GM19463 (cell line): Measurements from ENCODE around the gene ASPRV1.
"Not testable (repeated sequence)": the region's sequence is repeated elsewhere in the genome, so short reads cannot be mapped to it uniquely, and the experiment has no call there.

Source experiments
- ATAC-seq: cut with Tn5 transposase; IDR thresholded peaks from one replicate; pipeline ENCODE4 v1.9.1; 2021; ENCODE audit warnings: mild to moderate bottlenecking, moderate library complexity; ENCODE audit not compliant: unreplicated experiment

The ASPRV1 gene

GRCh38 chr2:69961496-69961895 is at the start of gene ASPRV1:
TSS of gene ASPRV1 (minus strand) at chr2:69961631. CDS start at chr2:69961436, 195 bp downstream.
- ATAC-seq: no peak

- no peak for ATAC-seq
Measured at GRCh38 chr2:70010576-70011111, 49.2 kb upstream of the ASPRV1 start.

GRCh38 chr2:70009762-70010575 is 48.5 kb upstream of the ASPRV1 start:
- no peak for ATAC-seq

- ATAC-seq: no peak
Measured at GRCh38 chr2:70008290-70008689, 46.9 kb upstream of the ASPRV1 start.

GRCh38 chr2:70007151-70007550 is 45.7 kb upstream of the ASPRV1 start:
- no peak for ATAC-seq

- ATAC-seq: no peak
Measured at GRCh38 chr2:70006447-70006784, 45.0 kb upstream of the ASPRV1 start.

GRCh38 chr2:70005752-70006446 is 44.5 kb upstream of the ASPRV1 start:
- ATAC-seq: no peak

GRCh38 chr2:70005216-70005615 is 43.8 kb upstream of the ASPRV1 start:
- ATAC-seq: no peak

- ATAC-seq: no peak
Measured at GRCh38 chr2:70003093-70003830, 41.8 kb upstream of the ASPRV1 start.

GRCh38 chr2:70002241-70002899 is 40.9 kb upstream of the ASPRV1 start:
- no peak for ATAC-seq

- ATAC-seq: not testable (repeated sequence)
Measured at GRCh38 chr2:70000529-70000928, 39.1 kb upstream of the ASPRV1 start.

- ATAC-seq: no peak
Measured at GRCh38 chr2:69998761-69999160, 37.3 kb upstream of the ASPRV1 start.

- no peak for ATAC-seq
Measured at GRCh38 chr2:69997015-69997830, 35.8 kb upstream of the ASPRV1 start.

GRCh38 chr2:69995511-69995910 is 34.1 kb upstream of the ASPRV1 start:
- no peak for ATAC-seq

GRCh38 chr2:69994166-69994565 is 32.7 kb upstream of the ASPRV1 start:
- ATAC-seq: no peak

GRCh38 chr2:69993708-69994107 is 32.3 kb upstream of the ASPRV1 start:
- no peak for ATAC-seq

GRCh38 chr2:69993048-69993565 is 31.7 kb upstream of the ASPRV1 start:
- no peak for ATAC-seq

GRCh38 chr2:69992310-69993047 is 31.0 kb upstream of the ASPRV1 start:
- ATAC-seq: no peak

GRCh38 chr2:69989441-69990105 is 28.1 kb upstream of the ASPRV1 start:
- no peak for ATAC-seq
